RWPE2 (cell line): ENCODE data around the gene ACY1.
A peak's percentile ranks its signal among the peaks of the same experiment; 100 is the strongest.

ENCODE experiments used
- ATAC-seq: fragments of 200-7000 bp; cut with Tn5 transposase; 3 replicates; pipeline ENCODE4 v1.9.1; 2021; ENCODE audit warnings: low read depth
- DNase-seq: peaks from one replicate; pipeline ENCODE4 v3.0.0-alpha.2; 2020; ENCODE audit warnings: low spot score
- H3K27ac ChIP-seq: fragments of 450-650 bp; 2 replicates; pipeline ENCODE4 v1.5.1; 2017; ENCODE audit warnings: mild to moderate bottlenecking; ENCODE audit not compliant: poor library complexity, severe bottlenecking
- H3K27me3 ChIP-seq: fragments of 250-450 bp; sonication (Bioruptor Pico); 2 replicates; pipeline ENCODE4 v1.5.1; 2021; ENCODE audit warnings: mild to moderate bottlenecking, moderate library complexity; ENCODE audit not compliant: insufficient read depth, poor library complexity, severe bottlenecking
- H3K36me3 ChIP-seq: fragments of 250-450 bp; sonication (Bioruptor Pico); 2 replicates; pipeline ENCODE4 v1.5.1; 2020; ENCODE audit warnings: low read depth, mild to moderate bottlenecking, moderate library complexity
- H3K4me1 ChIP-seq: fragments of 250-450 bp; sonication (Bioruptor Pico); 2 replicates; pipeline ENCODE4 v1.5.1; 2021; ENCODE audit warnings: mild to moderate bottlenecking, moderate library complexity; ENCODE audit not compliant: insufficient read depth, poor library complexity, severe bottlenecking
- H3K4me3 ChIP-seq: fragments of 250-450 bp; sonication (Bioruptor Pico); 2 replicates; pipeline ENCODE4 v1.5.1; 2021; ENCODE audit warnings: mild to moderate bottlenecking, moderate library complexity; ENCODE audit not compliant: severe bottlenecking
- H3K9me3 ChIP-seq: fragments of 250-450 bp; sonication (Bioruptor Pico); 2 replicates; pipeline ENCODE4 v1.5.1; 2021; ENCODE audit warnings: mild to moderate bottlenecking, moderate library complexity; ENCODE audit not compliant: severe bottlenecking
- TF ChIP-seq, protein P1 (sequence below): fragments of 450-650 bp; IDR thresholded peaks from one replicate; pipeline ENCODE4 v1.5.1; 2017; ENCODE audit warnings: mild to moderate bottlenecking, moderate library complexity; ENCODE audit not compliant: poor library complexity, severe bottlenecking

The ACY1 gene

DNA sequence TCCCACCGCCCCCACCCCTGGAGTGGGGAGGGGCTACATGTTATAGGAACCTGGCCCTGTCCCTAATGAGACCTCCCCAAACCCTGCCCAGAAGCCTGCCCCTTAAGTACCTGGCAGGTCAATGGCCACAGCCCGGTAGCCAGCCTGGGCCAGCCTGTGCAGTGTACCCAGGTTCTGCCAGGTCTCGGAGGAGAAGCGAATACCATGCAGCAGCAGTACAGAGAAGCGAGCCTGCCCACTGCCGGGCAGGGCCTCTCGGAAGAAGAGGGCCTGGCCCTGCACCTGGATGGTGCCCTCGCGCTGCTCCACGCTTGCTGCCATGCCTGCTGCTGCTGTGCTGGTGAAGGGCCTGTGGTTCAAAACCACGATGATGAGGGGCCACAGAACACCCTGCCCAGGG lies 12.0 kb upstream of the ACY1 start:
- Histone ChIP-seq H3K4me1 (peaks cover 8% of the 10 kb centered on the region), H3K4me3 (no peak overlapping the region), H3K27me3 (no peaks in the 10 kb centered on the region), H3K9me3 (no peaks in the 10 kb centered on the region), H3K36me3 (no peaks in the 10 kb centered on the region), H3K27ac (no peak overlapping the region)
- ATAC-seq (no peak), DNase-seq (no peak)
- TF ChIP-seq, protein P1, sequence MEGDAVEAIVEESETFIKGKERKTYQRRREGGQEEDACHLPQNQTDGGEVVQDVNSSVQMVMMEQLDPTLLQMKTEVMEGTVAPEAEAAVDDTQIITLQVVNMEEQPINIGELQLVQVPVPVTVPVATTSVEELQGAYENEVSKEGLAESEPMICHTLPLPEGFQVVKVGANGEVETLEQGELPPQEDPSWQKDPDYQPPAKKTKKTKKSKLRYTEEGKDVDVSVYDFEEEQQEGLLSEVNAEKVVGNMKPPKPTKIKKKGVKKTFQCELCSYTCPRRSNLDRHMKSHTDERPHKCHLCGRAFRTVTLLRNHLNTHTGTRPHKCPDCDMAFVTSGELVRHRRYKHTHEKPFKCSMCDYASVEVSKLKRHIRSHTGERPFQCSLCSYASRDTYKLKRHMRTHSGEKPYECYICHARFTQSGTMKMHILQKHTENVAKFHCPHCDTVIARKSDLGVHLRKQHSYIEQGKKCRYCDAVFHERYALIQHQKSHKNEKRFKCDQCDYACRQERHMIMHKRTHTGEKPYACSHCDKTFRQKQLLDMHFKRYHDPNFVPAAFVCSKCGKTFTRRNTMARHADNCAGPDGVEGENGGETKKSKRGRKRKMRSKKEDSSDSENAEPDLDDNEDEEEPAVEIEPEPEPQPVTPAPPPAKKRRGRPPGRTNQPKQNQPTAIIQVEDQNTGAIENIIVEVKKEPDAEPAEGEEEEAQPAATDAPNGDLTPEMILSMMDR = no peak

DNA sequence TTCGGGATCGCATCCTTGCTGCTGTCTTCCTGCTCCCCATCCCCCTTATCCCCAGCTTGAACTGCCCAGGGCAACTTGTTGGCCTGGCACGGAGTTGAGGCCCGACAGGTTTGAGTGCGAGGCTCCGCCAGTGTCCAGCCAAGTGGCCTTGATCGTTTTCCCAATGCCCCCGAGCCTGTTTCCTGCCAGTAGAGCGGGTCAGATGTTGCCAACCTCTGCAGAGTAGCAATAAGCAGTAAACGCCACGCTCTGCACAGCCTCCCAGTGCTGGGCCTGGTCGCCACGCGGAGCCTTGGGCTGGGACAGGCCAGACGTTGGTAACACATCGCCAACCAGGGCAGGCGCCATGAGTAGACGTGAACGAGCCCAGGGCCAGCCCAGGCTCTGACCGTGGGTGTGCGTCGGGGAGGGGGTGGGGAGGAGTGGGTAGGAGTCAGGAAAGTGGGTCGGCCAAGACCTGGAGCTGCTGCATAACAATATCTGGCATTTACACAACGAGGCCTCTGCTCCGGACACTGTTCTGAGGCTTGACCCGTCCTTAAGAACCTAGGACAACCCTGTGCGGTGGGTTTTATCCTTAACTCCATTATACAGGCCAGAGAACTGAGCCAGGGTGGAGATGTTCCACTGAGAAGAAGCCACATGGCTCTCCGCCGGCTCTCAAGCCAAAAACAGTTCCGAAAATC lies 8.9 kb upstream of the ACY1 start:
- Histone ChIP-seq H3K36me3 (no peaks in the 10 kb centered on the region), H3K4me1 (peaks cover 16% of the 10 kb centered on the region), H3K9me3 (no peaks in the 10 kb centered on the region), H3K27me3 (no peaks in the 10 kb centered on the region), H3K4me3 (peak overlapping the region; percentile 49), H3K27ac (peak overlapping the region; percentile 70)
- DNase-seq (no peak), ATAC-seq (peak; percentile 2; the same call in 2 of the 3 replicates)
- TF ChIP-seq, protein P1 = peak; percentile 83

DNA sequence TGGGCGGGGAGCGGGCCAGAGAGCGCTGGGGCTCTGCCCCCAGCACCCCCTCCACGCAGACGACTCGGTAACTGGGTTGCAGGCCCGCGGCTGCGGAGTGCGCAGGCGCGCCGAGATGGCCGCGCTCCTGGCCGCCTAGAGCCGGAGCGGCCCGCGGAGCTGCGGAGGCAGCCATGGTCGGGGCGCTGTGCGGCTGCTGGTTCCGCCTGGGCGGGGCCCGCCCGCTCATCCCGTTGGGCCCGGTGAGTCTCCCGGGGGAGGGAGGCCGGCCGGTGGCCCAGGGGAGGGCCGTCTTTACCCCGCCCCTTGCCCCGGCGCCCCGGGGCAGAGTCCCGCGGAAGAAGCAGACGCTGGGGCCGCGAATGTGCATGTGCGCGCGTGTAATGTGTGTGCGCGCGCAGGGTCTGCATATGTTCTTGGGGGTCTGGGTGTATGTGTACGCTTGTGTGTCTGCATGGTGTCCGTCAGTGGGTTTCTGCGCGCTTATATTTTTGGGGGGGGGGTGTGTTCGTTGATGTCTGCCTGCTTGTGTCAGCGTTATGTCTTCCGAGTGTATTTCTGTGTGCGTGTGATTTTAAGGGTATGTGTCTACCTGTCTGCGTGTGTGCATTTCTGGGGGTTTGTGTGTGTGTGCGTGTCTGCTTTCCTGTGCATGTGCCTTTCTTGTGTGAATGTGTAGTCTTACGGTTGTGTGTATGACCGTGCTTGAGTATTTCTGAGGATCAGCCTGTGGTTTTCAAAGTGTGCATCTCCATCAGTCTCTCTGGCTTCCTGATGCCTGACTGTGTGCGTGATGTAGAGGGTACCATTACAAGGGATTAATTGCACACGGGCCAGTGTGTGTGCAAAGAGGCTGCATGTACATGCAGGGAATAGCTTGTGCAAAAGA lies 8.1 kb upstream of the ACY1 start, which contains the start of gene ABHD14A:
ABHD14A (plus strand) TSS at position 102 of the 889 bp plus-strand sequence; CDS start at position 174, 72 bp downstream.
- DNase-seq = no peak
- TF ChIP-seq, protein P1 = no peak

DNA sequence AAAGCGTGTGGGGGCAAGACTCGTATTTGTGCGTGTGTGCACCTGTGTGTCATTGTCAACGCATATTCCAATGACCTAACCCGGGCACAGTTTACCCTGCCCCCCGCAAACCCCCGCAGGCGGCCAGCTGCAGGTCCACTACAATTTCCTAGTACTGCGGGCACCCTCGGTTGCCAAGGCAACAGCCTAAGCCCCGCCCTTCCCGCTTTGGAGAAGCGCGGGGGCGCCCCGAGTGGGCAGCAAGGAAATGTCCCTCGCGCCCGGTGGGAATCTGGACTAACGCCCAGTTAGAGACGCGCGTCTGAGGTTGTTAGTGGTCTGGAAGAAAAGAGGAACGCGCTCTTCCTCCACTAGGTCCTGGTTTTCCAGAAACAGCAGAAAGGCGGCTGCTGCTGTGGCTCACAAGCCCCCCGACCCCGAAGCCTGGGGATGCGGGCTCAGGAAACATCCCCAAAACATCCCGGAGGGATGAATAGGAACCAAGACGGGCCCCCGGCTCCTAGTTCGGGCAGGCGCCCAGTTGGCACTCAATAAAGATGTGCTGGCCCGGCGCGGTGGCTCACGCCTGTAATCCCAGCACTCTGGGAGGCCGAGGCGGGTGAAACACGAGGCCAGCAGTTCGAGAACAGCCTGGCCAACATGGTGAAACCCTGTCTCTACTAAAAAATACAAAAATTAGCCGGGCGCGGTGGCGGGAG lies 7.3 kb upstream of the ACY1 start:
- peaks cover 16% of the 10 kb centered on the region for H3K4me1 ChIP-seq
- no peaks in the 10 kb centered on the region for H3K9me3 ChIP-seq
- ATAC-seq (no peak), DNase-seq (no peak)
- H3K27me3 ChIP-seq = no peaks in the 10 kb centered on the region
- no peaks in the 10 kb centered on the region for H3K36me3 ChIP-seq
- H3K27ac ChIP-seq = no peak overlapping the region
- TF ChIP-seq, protein P1 = no peak
- H3K4me3 ChIP-seq = no peak overlapping the region

More for the DNA sequence above, 8.1 kb upstream of the ACY1 start, which contains the start of gene ABHD14A:
- Histone ChIP-seq H3K27ac (peak within 1 kb of the TSS; percentile 70), H3K27me3 (no peaks in the 10 kb centered on the region), H3K9me3 (no peaks in the 10 kb centered on the region), H3K4me1 (peaks cover 16% of the 10 kb centered on the region), H3K36me3 (no peaks in the 10 kb centered on the region), H3K4me3 (peak within 1 kb of the TSS; percentile 49)
- peak; percentile 72 for ATAC-seq
